Endodermal cell (in vitro differentiated cells): ENCODE results near the gene OGDHL. TPM values are rescaled to one million over a fixed set of nuclear protein-coding genes. Genes with fewer than 3 reads are reported as not detected.

Experiments used
- DNase-seq: peaks from one replicate; pipeline ENCODE4 v3.0.0-alpha.2; 2017
- H3K27ac ChIP-seq: 2 replicates; pipeline ENCODE4 v1.5.1; 2013; ENCODE audit warnings: mild to moderate bottlenecking, low read depth, low read length, moderate library complexity
- H3K27me3 ChIP-seq: 2 replicates; pipeline ENCODE4 v1.6.1; 2013; ENCODE audit warnings: mild to moderate bottlenecking, low read length, moderate library complexity; ENCODE audit not compliant: insufficient read depth, control insufficient read depth, poor library complexity, severe bottlenecking
- H3K36me3 ChIP-seq: 2 replicates; pipeline ENCODE4 v1.7.0; 2013; ENCODE audit warnings: mild to moderate bottlenecking, low read length, moderate library complexity; ENCODE audit not compliant: control insufficient read depth, insufficient read depth
- H3K4me1 ChIP-seq: one replicate; pipeline ENCODE4 v1.7.0; 2013; ENCODE audit warnings: low read length; ENCODE audit not compliant: control insufficient read depth, insufficient read depth
- H3K4me3 ChIP-seq: 2 replicates; pipeline ENCODE4 v1.5.1; 2013; ENCODE audit warnings: mild to moderate bottlenecking, low read length, moderate library complexity
- H3K9ac ChIP-seq: 2 replicates; pipeline ENCODE4 v1.6.1; 2013; ENCODE audit warnings: mild to moderate bottlenecking, low read length, moderate library complexity; ENCODE audit not compliant: poor library complexity, severe bottlenecking; ENCODE audit errors: extremely low read depth
- H3K9me3 ChIP-seq: 2 replicates; pipeline ENCODE4 v1.6.1; 2013; ENCODE audit warnings: mild to moderate bottlenecking, low read length, moderate library complexity; ENCODE audit not compliant: control insufficient read depth
- H3K27ac Mint-ChIP-seq: 2 replicates; pipeline ENCODE4 v1.8.0; 2020; ENCODE audit warnings: mixed read lengths
- H3K27me3 Mint-ChIP-seq: 2 replicates; pipeline ENCODE4 v1.8.0; 2021; ENCODE audit warnings: mild to moderate bottlenecking, mixed read lengths; ENCODE audit not compliant: insufficient read depth
- H3K36me3 Mint-ChIP-seq: 2 replicates; pipeline ENCODE4 v1.8.0; 2020; ENCODE audit warnings: low read depth, mixed read lengths
- H3K4me1 Mint-ChIP-seq: 2 replicates; pipeline ENCODE4 v1.8.0; 2020; ENCODE audit warnings: mixed read lengths
- H3K4me3 Mint-ChIP-seq: 2 replicates; pipeline ENCODE4 v1.8.0; 2020; ENCODE audit warnings: mild to moderate bottlenecking, moderate library complexity, mixed read lengths
- H3K9me3 Mint-ChIP-seq: 2 replicates; pipeline ENCODE4 v1.8.0; 2020; ENCODE audit warnings: mild to moderate bottlenecking, mixed read lengths
- CTCF ChIP-seq: fragments of 200-600 bp; sonication (generic); conservative IDR thresholded peaks from 2 replicates; pipeline ENCODE4 v1.5.0; 2021; ENCODE audit warnings: antibody characterized with exemption, mild to moderate bottlenecking
- WGBS, 2 experiments: methylation state at CpG; one replicate each; pipeline versions ENCODE4 v1.1.5 to v1.1.7; 2013; ENCODE audit warnings: missing lambda C conversion rate in 2 of 2, mixed read lengths in 1 of 2; ENCODE audit not compliant: insufficient coverage in 1 of 2, insufficient read length in 1 of 2; 5-methylcytosine and 5-hydroxymethylcytosine counted together
- total RNA-seq, 2 donors: library from RNA; stranded (reverse); fragmentation: NEBNext Ultra II Directional in 1 of 2; extraction: Animal tissue kit (Norgen Biotek cat#: 25700) in 1 of 2; gene quantifications; 2 replicates in 1 of 2; 3 replicates in 1 of 2; pipeline ENCODE4 v1.2.1, GENCODE V29; 2021

Gene OGDHL
- total RNA-seq, 2 donors from 2014 or later, result 13.0 to 14.6 TPM

GRCh38 chr10:49690698-49691356 is 71.3 kb downstream of the OGDHL start:
- peaks cover 9% of the 10 kb centered on the region for H3K4me1 Mint-ChIP-seq
- H3K27me3 ChIP-seq, result peaks cover 52% of the 10 kb centered on the region

GRCh38 chr10:49689882-49690510 is 72.1 kb downstream of the OGDHL start:
- no peaks in the 10 kb centered on the region for H3K36me3 ChIP-seq
- H3K27ac Mint-ChIP-seq, result no peak overlapping the region
- peaks cover 9% of the 10 kb centered on the region for H3K4me1 Mint-ChIP-seq
- H3K36me3 Mint-ChIP-seq, result no peaks in the 10 kb centered on the region
- no peak overlapping the region for H3K4me3 ChIP-seq
- H3K27me3 Mint-ChIP-seq, result peaks cover 92% of the 10 kb centered on the region
- no peaks in the 10 kb centered on the region for H3K4me1 ChIP-seq
- peaks cover 13% of the 10 kb centered on the region for H3K9me3 ChIP-seq
- no peak overlapping the region for H3K4me3 Mint-ChIP-seq
- WGBS, 2 experiments, result 18 to 26% methylated on average over 8 to 11 of the region's 12 CpGs
- H3K9me3 Mint-ChIP-seq, result peaks cover 34% of the 10 kb centered on the region
- peaks cover 52% of the 10 kb centered on the region for H3K27me3 ChIP-seq
- H3K27ac ChIP-seq, result no peak overlapping the region
- TF ChIP-seq CTCF, result no peak
- H3K9ac ChIP-seq, result no peak overlapping the region
- DNase-seq, result peak; percentile 80

More at GRCh38 chr10:49690698-49691356, 71.3 kb downstream of the OGDHL start:
- Mint-ChIP-seq H3K27ac (no peak overlapping the region), H3K36me3 (no peaks in the 10 kb centered on the region), H3K27me3 (peaks cover 91% of the 10 kb centered on the region), H3K9me3 (peaks cover 30% of the 10 kb centered on the region), H3K4me3 (no peak overlapping the region)
- Histone ChIP-seq H3K9me3 (peaks cover 13% of the 10 kb centered on the region), H3K27ac (no peak overlapping the region), H3K4me1 (no peaks in the 10 kb centered on the region), H3K36me3 (no peaks in the 10 kb centered on the region), H3K9ac (no peak overlapping the region), H3K4me3 (no peak overlapping the region)
- DNase-seq, result peak; percentile 66
- no peak for TF ChIP-seq CTCF
- 0 to 24% methylated on average over 1 to 12 of the region's 12 CpGs for WGBS, 2 experiments

- Histone ChIP-seq H3K9ac (no peak overlapping the region), H3K27ac (no peak overlapping the region), H3K4me3 (no peak overlapping the region), H3K36me3 (no peaks in the 10 kb centered on the region), H3K9me3 (peaks cover 13% of the 10 kb centered on the region), H3K27me3 (peaks cover 52% of the 10 kb centered on the region), H3K4me1 (no peaks in the 10 kb centered on the region)
- Mint-ChIP-seq H3K27me3 (peaks cover 88% of the 10 kb centered on the region), H3K27ac (no peak overlapping the region), H3K4me1 (peaks cover 9% of the 10 kb centered on the region), H3K4me3 (no peak overlapping the region), H3K9me3 (peaks cover 34% of the 10 kb centered on the region), H3K36me3 (no peaks in the 10 kb centered on the region)
- WGBS, 2 experiments, result 39 to 44% methylated on average over 4 to 7 of the region's 7 CpGs
- no peak for DNase-seq
- no peak for TF ChIP-seq CTCF
Observed at GRCh38 chr10:49688920-49689319, 73.2 kb downstream of the OGDHL start.
